ENCODE measurements around the gene MYLK3. TPM values are rescaled to one million over a fixed set of nuclear protein-coding genes. Genes with fewer than 3 reads are reported as not detected.

MYLK3 gene
- total and polyA plus RNA-seq, 7 donors: 1.4 to 41.1 (median 13.2) TPM

- no peak for TF ChIP-seq CTCF (IDR thresholded peaks at IDR 0.05)
- no peak for DNase-seq
- intact Hi-C loops (cut with DNase I): loop anchor here in 1 of 2 donors (5.0 kb wide), 1 partner anchor 93 kb away; no protein-coding TSS in a partner anchor
- ATAC-seq: no peak
- Histone ChIP-seq H3K4me1 (peaks cover 16% of the 10 kb centered on the region), H3K27me3 (ENCODE audit: insufficient read depth in 3 of 3, low read length in 2 of 3) (no peaks in the 10 kb centered on the region), H3K36me3 (ENCODE audit: insufficient read depth in 1 of 2, low read depth in 1 of 2) (peaks cover 0 to 30% of the 10 kb centered on the region in 2 donors), H3K9me3 (no peaks in the 10 kb centered on the region), H3K4me3 (no peak overlapping the region), H3K27ac (no peak overlapping the region)
- WGBS, 3 donors: 15 to 40% (median 17%) methylated on average over 3 of the region's 3 CpGs
These were observed 38.6 kb downstream of the MYLK3 start for GRCh38 chr16:46709469-46710005.

- peaks cover 0 to 30% of the 10 kb centered on the region in 2 donors for H3K36me3 ChIP-seq (ENCODE audit: insufficient read depth in 1 of 2, low read depth in 1 of 2)
These were observed 41.5 kb downstream of the MYLK3 start for GRCh38 chr16:46706642-46707041.

GRCh38 chr16:46702030-46702429, 46.1 kb downstream of the MYLK3 start:
- Histone ChIP-seq H3K4me3 (no peak overlapping the region), H3K4me1 (no peaks in the 10 kb centered on the region), H3K9me3 (no peaks in the 10 kb centered on the region), H3K36me3 (ENCODE audit: insufficient read depth in 1 of 2, low read depth in 1 of 2) (peaks cover 0 to 10% of the 10 kb centered on the region in 2 donors), H3K27ac (no peak overlapping the region), H3K27me3 (ENCODE audit: insufficient read depth in 3 of 3, low read length in 2 of 3) (no peaks in the 10 kb centered on the region)
- TF ChIP-seq CTCF (IDR thresholded peaks at IDR 0.05): no peak
- intact Hi-C loops (cut with DNase I): no loop called here
- WGBS, 3 donors: 86 to 90% (median 89%) methylated on average over 2 of the region's 2 CpGs
- no peak for DNase-seq
- ATAC-seq: no peak

More at GRCh38 chr16:46706642-46707041, 41.5 kb downstream of the MYLK3 start:
- Histone ChIP-seq H3K27ac (no peak overlapping the region), H3K4me1 (peaks cover 15% of the 10 kb centered on the region), H3K27me3 (ENCODE audit: insufficient read depth in 3 of 3, low read length in 2 of 3) (no peaks in the 10 kb centered on the region), H3K9me3 (no peaks in the 10 kb centered on the region), H3K4me3 (no peak overlapping the region)
- 0% methylated on average over 1 of the region's 1 CpG for WGBS, 3 donors
- intact Hi-C loops (cut with DNase I): no loop called here
- ATAC-seq (no peak), DNase-seq (no peak)
- no peak for TF ChIP-seq CTCF (IDR thresholded peaks at IDR 0.05)

GRCh38 chr16:46701615-46702014, 46.5 kb downstream of the MYLK3 start:
- Histone ChIP-seq H3K27ac (no peak overlapping the region), H3K4me3 (no peak overlapping the region), H3K36me3 (ENCODE audit: insufficient read depth in 1 of 2, low read depth in 1 of 2) (peaks cover 0 to 6% of the 10 kb centered on the region in 2 donors), H3K4me1 (no peaks in the 10 kb centered on the region), H3K9me3 (no peaks in the 10 kb centered on the region), H3K27me3 (ENCODE audit: insufficient read depth in 3 of 3, low read length in 2 of 3) (no peaks in the 10 kb centered on the region)
- intact Hi-C loops (cut with DNase I): no loop called here
- no peak for TF ChIP-seq CTCF (IDR thresholded peaks at IDR 0.05)
- DNase-seq (no peak), ATAC-seq (no peak)
- 92 to 94% (median 93%) methylated on average over 4 of the region's 4 CpGs for WGBS, 3 donors

- Histone ChIP-seq H3K27me3 (ENCODE audit: insufficient read depth in 3 of 3, low read length in 2 of 3) (no peaks in the 10 kb centered on the region), H3K4me1 (no peaks in the 10 kb centered on the region), H3K27ac (no peak overlapping the region), H3K9me3 (no peaks in the 10 kb centered on the region), H3K36me3 (ENCODE audit: insufficient read depth in 1 of 2, low read depth in 1 of 2) (no peaks in the 10 kb centered on the region), H3K4me3 (no peak overlapping the region)
- WGBS, 3 donors: 94 to 97% (median 95%) methylated on average over 3 of the region's 3 CpGs
- ATAC-seq (no peak), DNase-seq (no peak)
- TF ChIP-seq CTCF (IDR thresholded peaks at IDR 0.05): no peak
- intact Hi-C loops (cut with DNase I): no loop called here
These were observed 48.1 kb downstream of the MYLK3 start for GRCh38 chr16:46700048-46700447.
